GM18505 (cell line): ENCODE data around the gene PRDM16.

Source experiments
- ATAC-seq: cut with Tn5 transposase; IDR thresholded peaks from one replicate; pipeline ENCODE4 v1.9.1; 2021; ENCODE audit not compliant: unreplicated experiment
- POLR2A ChIP-seq: IDR thresholded peaks from 4 replicates; pipeline ENCODE4 v1.6.1; 2011; ENCODE audit warnings: borderline replicate concordance; ENCODE audit not compliant: insufficient read depth, insufficient read length; ENCODE audit errors: extremely low read depth

Gene PRDM16

GRCh38 chr1:3053986-3054385 is 15.0 kb upstream of the PRDM16 start:
- ATAC-seq: no peak
- no peak for TF ChIP-seq POLR2A

GRCh38 chr1:3054474-3054873 is 14.5 kb upstream of the PRDM16 start:
- no peak for ATAC-seq
- TF ChIP-seq POLR2A: no peak

GRCh38 chr1:3055051-3055450 is 14.0 kb upstream of the PRDM16 start:
- no peak for TF ChIP-seq POLR2A
- ATAC-seq: no peak

GRCh38 chr1:3056641-3057040 is 12.4 kb upstream of the PRDM16 start:
- no peak for ATAC-seq

GRCh38 chr1:3058263-3059030 is 10.6 kb upstream of the PRDM16 start:
- no peak for ATAC-seq
- TF ChIP-seq POLR2A: no peak

More at GRCh38 chr1:3056641-3057040, 12.4 kb upstream of the PRDM16 start:
- TF ChIP-seq POLR2A: no peak

- ATAC-seq: no peak
- TF ChIP-seq POLR2A: no peak
Observed at GRCh38 chr1:3060127-3060526, 8.9 kb upstream of the PRDM16 start.

- no peak for ATAC-seq
- TF ChIP-seq POLR2A: no peak
Observed at GRCh38 chr1:3060601-3061551, 8.1 kb upstream of the PRDM16 start.

- no peak for ATAC-seq
- no peak for TF ChIP-seq POLR2A
Observed at GRCh38 chr1:3061566-3061965, 7.4 kb upstream of the PRDM16 start.

- TF ChIP-seq POLR2A: no peak
- ATAC-seq: no peak
Observed at GRCh38 chr1:3061981-3062615, 6.9 kb upstream of the PRDM16 start.

- TF ChIP-seq POLR2A: no peak
- no peak for ATAC-seq
Observed at GRCh38 chr1:3062616-3063378, 6.2 kb upstream of the PRDM16 start.

GRCh38 chr1:3063379-3064295 is 5.4 kb upstream of the PRDM16 start:
- no peak for TF ChIP-seq POLR2A
- no peak for ATAC-seq

- TF ChIP-seq POLR2A: no peak
- ATAC-seq: no peak
Observed at GRCh38 chr1:3064296-3064850, 4.6 kb upstream of the PRDM16 start.

- no peak for ATAC-seq
- TF ChIP-seq POLR2A: no peak
Observed at GRCh38 chr1:3064901-3065300, 4.1 kb upstream of the PRDM16 start.
